Islet of Langerhans (tissue), 1 donor: ENCODE results near the gene NEDD4L.

Experiments
- FAIRE-seq: peaks from one replicate; lab custom pipeline; 2011; peaks lifted over from hg19 to GRCh38; lab: Jason Lieb, UNC

NEDD4L gene

GRCh38 chr18:58054041-58054781, 10.2 kb downstream of the NEDD4L start:
- FAIRE-seq, result no peak

- no peak for FAIRE-seq
Observed at GRCh38 chr18:58055890-58056558, 12.0 kb downstream of the NEDD4L start.

GRCh38 chr18:58056852-58057251, 12.8 kb downstream of the NEDD4L start:
- FAIRE-seq, result no peak

GRCh38 chr18:58057291-58057965, 13.4 kb downstream of the NEDD4L start:
- no peak for FAIRE-seq

GRCh38 chr18:58058720-58059119, 14.7 kb downstream of the NEDD4L start:
- FAIRE-seq, result no peak

- no peak for FAIRE-seq
Observed at GRCh38 chr18:58060254-58060653, 16.2 kb downstream of the NEDD4L start.

- FAIRE-seq, result no peak
Observed at GRCh38 chr18:58061349-58061748, 17.3 kb downstream of the NEDD4L start.

- no peak for FAIRE-seq
Observed at GRCh38 chr18:58064406-58064998, 20.5 kb downstream of the NEDD4L start.

GRCh38 chr18:58065956-58066355, 21.9 kb downstream of the NEDD4L start:
- FAIRE-seq, result no peak

GRCh38 chr18:58067601-58068000, 23.6 kb downstream of the NEDD4L start:
- no peak for FAIRE-seq

GRCh38 chr18:58069099-58069498, 25.1 kb downstream of the NEDD4L start:
- FAIRE-seq, result no peak

GRCh38 chr18:58069721-58070292, 25.8 kb downstream of the NEDD4L start:
- no peak for FAIRE-seq

GRCh38 chr18:58076052-58076451, 32.0 kb downstream of the NEDD4L start:
- no peak for FAIRE-seq

- FAIRE-seq, result no peak
Observed at GRCh38 chr18:58077329-58077728, 33.3 kb downstream of the NEDD4L start.

GRCh38 chr18:58078889-58079573, 35.0 kb downstream of the NEDD4L start:
- FAIRE-seq, result no peak

- no peak for FAIRE-seq
Observed at GRCh38 chr18:58080451-58080850, 36.4 kb downstream of the NEDD4L start.

- FAIRE-seq, result no peak
Observed at GRCh38 chr18:58087928-58088690, 44.1 kb downstream of the NEDD4L start.

- no peak for FAIRE-seq
Observed at GRCh38 chr18:58088691-58089065, 44.7 kb downstream of the NEDD4L start.

GRCh38 chr18:58091099-58091611, 47.1 kb downstream of the NEDD4L start:
- FAIRE-seq, result no peak

- no peak for FAIRE-seq
Observed at GRCh38 chr18:58093311-58093803, 49.3 kb downstream of the NEDD4L start.

- no peak for FAIRE-seq
Observed at GRCh38 chr18:58095222-58095621, 51.2 kb downstream of the NEDD4L start.
